Panc1 (cell line): ENCODE data around the gene PTPN18. TPM values are rescaled to one million over a fixed set of nuclear protein-coding genes. Genes with fewer than 3 reads are reported as not detected.

Source experiments
- ATAC-seq: fragments of 200-7000 bp; cut with Tn5 transposase; 2 replicates; pipeline ENCODE4 v1.9.1; 2020; ENCODE audit warnings: mild to moderate bottlenecking, moderate library complexity
- BruUV-seq: library from RNA; stranded (reverse); fragments of 400-500 nt; replicated peaks from 2 replicates; lab custom pipeline; 2021; lab: Mats Ljungman, UMichigan
- CTCF ChIA-PET: fragments of 300-600 bp; sonication (Branson Sonifier 250); formaldehyde crosslinking; loops from one replicate; lab custom pipeline; 2022; ENCODE audit warnings: antibody characterized with exemption; lab: Charles Lee
- POLR2A ChIA-PET: fragments of 300-600 bp; sonication (Branson Sonifier 250); formaldehyde crosslinking; loops from one replicate; lab custom pipeline; 2022; ENCODE audit warnings: antibody characterized with exemption; lab: Charles Lee
- DNase-seq: peaks from one replicate; pipeline ENCODE4 v3.0.0-alpha.2; 2010; ENCODE audit warnings: low read depth, low spot score
- H3K27ac ChIP-seq: 2 replicates; pipeline ENCODE4 v1.5.1; 2011; ENCODE audit warnings: mild to moderate bottlenecking, low read length, inconsistent platforms
- H3K27me3 ChIP-seq: fragments of 200-500 bp; sonication (Bioruptor generic); 2 replicates; pipeline ENCODE4 v1.6.0; 2014; ENCODE audit warnings: low read length, inconsistent platforms; ENCODE audit not compliant: control insufficient read depth, insufficient read depth
- H3K36me3 ChIP-seq: fragments of 200-500 bp; sonication (Bioruptor generic); 2 replicates; pipeline ENCODE4 v1.5.1; 2014; ENCODE audit warnings: inconsistent platforms, mild to moderate bottlenecking, low read length, moderate library complexity; ENCODE audit not compliant: control insufficient read depth, insufficient read depth
- H3K4me1 ChIP-seq: 2 replicates; pipeline ENCODE4 v1.5.1; 2011; ENCODE audit warnings: inconsistent platforms, mild to moderate bottlenecking, low read length, moderate library complexity; ENCODE audit not compliant: control insufficient read depth, insufficient read depth
- H3K4me3 ChIP-seq, 2 experiments: 2 replicates each; pipeline ENCODE4 v1.5.1; 2011 to 2012; ENCODE audit warnings: low read depth in 2 of 2, low read length in 2 of 2, mild to moderate bottlenecking in 2 of 2, inconsistent platforms in 1 of 2, moderate library complexity in 1 of 2
- H3K9me3 ChIP-seq: fragments of 200-500 bp; sonication (Bioruptor generic); 2 replicates; pipeline ENCODE4 v1.5.1; 2014; ENCODE audit warnings: low read depth, mild to moderate bottlenecking, inconsistent platforms, low read length, moderate library complexity; ENCODE audit not compliant: control insufficient read depth, insufficient read depth
- CTCF ChIP-seq: fragments of 450-650 bp; IDR thresholded peaks from 2 replicates; pipeline ENCODE4 v1.5.1; 2017; ENCODE audit warnings: mild to moderate bottlenecking
- POLR2AphosphoS5 ChIP-seq: IDR thresholded peaks from 2 replicates; pipeline ENCODE4 v1.6.1; 2012; ENCODE audit warnings: mild to moderate bottlenecking, low read depth, low read length, moderate library complexity
- SIN3A ChIP-seq: IDR thresholded peaks from 2 replicates; pipeline ENCODE4 v1.6.1; 2012; ENCODE audit warnings: low read depth, mild to moderate bottlenecking, low read length, moderate library complexity, borderline replicate concordance; ENCODE audit not compliant: insufficient read depth
- TCF7L2 ChIP-seq: IDR thresholded peaks from 2 replicates; pipeline ENCODE4 v1.6.1; 2011; ENCODE audit warnings: mild to moderate bottlenecking, low read depth, low read length, inconsistent platforms
- in situ Hi-C: cut with HindIII; loops from 2 replicates; pipeline ENCODE4 v1.10.0; 2016; ENCODE audit warnings: low sequenced_read_pairs, low pct_unique_long_range_greater_than_20kb
- intact Hi-C: fragments of 100-400 bp; cut with micrococcal nuclease; formaldehyde crosslinking; loops from one replicate; pipeline ENCODE4 v1.10.0; 2022; ENCODE audit not compliant: unreplicated experiment
- total RNA-seq: library from RNA; stranded (reverse); gene quantifications from one replicate; pipeline ENCODE4 v1.2.1, GENCODE V29; 2021; ENCODE audit not compliant: unreplicated experiment
- TF ChIP-seq, protein P1 (sequence below), 2 experiments: IDR thresholded peaks; 2 replicates each; pipeline ENCODE4 v1.6.1; 2011 to 2012; ENCODE audit warnings: low read depth in 2 of 2, control low read depth in 1 of 2, low read length in 1 of 2, mild to moderate bottlenecking in 1 of 2, moderate library complexity in 1 of 2; ENCODE audit not compliant: insufficient read depth in 1 of 2

The PTPN18 gene
- total RNA-seq, 1 experiment from 2014 or later, result 35.3 TPM

GRCh38 chr2:130376433-130377293, 20.8 kb downstream of the PTPN18 start:
- BruUV-seq, result no TSS peak
- TF ChIP-seq SIN3A (no peak), TCF7L2 (no peak), POLR2AphosphoS5 (no peak), CTCF (no peak; the same call in 1 of the 2 replicates)
- TF ChIP-seq, protein P1, sequence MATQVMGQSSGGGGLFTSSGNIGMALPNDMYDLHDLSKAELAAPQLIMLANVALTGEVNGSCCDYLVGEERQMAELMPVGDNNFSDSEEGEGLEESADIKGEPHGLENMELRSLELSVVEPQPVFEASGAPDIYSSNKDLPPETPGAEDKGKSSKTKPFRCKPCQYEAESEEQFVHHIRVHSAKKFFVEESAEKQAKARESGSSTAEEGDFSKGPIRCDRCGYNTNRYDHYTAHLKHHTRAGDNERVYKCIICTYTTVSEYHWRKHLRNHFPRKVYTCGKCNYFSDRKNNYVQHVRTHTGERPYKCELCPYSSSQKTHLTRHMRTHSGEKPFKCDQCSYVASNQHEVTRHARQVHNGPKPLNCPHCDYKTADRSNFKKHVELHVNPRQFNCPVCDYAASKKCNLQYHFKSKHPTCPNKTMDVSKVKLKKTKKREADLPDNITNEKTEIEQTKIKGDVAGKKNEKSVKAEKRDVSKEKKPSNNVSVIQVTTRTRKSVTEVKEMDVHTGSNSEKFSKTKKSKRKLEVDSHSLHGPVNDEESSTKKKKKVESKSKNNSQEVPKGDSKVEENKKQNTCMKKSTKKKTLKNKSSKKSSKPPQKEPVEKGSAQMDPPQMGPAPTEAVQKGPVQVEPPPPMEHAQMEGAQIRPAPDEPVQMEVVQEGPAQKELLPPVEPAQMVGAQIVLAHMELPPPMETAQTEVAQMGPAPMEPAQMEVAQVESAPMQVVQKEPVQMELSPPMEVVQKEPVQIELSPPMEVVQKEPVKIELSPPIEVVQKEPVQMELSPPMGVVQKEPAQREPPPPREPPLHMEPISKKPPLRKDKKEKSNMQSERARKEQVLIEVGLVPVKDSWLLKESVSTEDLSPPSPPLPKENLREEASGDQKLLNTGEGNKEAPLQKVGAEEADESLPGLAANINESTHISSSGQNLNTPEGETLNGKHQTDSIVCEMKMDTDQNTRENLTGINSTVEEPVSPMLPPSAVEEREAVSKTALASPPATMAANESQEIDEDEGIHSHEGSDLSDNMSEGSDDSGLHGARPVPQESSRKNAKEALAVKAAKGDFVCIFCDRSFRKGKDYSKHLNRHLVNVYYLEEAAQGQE (IDR thresholded peaks at IDR 0.05; ENCODE audit: insufficient read depth in 1 of 2, low read depth in 2 of 2, low read length in 1 of 2), result no peak
- POLR2A ChIA-PET, result interaction anchor here (0.5 kb wide), 1 partner anchor 51 kb away, joined by 6 read pairs; no protein-coding TSS in a partner anchor
- in situ Hi-C loops, result no loop called here
- Histone ChIP-seq H3K4me1 (peaks cover 2% of the 10 kb centered on the region; the same call in 1 of the 2 replicates), H3K36me3 (no peaks in the 10 kb centered on the region), H3K9me3 (no peaks in the 10 kb centered on the region), H3K27me3 (no peaks in the 10 kb centered on the region), H3K4me3 (no peak overlapping the region), H3K27ac (no peak overlapping the region)
- intact Hi-C loops, result no loop called here
- DNase-seq, result no peak
- CTCF ChIA-PET, result no interaction called here
- ATAC-seq, result no peak

GRCh38 chr2:130377491-130377890, 21.6 kb downstream of the PTPN18 start:
- POLR2A ChIA-PET, result no interaction called here
- no peak for ATAC-seq

More at GRCh38 chr2:130377491-130377890, 21.6 kb downstream of the PTPN18 start:
- Histone ChIP-seq H3K4me1 (peaks cover 2% of the 10 kb centered on the region; the same call in 1 of the 2 replicates), H3K36me3 (no peaks in the 10 kb centered on the region), H3K27me3 (no peaks in the 10 kb centered on the region), H3K27ac (no peak overlapping the region), H3K4me3 (no peak overlapping the region), H3K9me3 (no peaks in the 10 kb centered on the region)
- in situ Hi-C loops, result no loop called here
- no TSS peak for BruUV-seq
- intact Hi-C loops, result no loop called here
- CTCF ChIA-PET, result no interaction called here
- TF ChIP-seq, protein P1 (IDR thresholded peaks at IDR 0.05; ENCODE audit: insufficient read depth in 1 of 2, low read depth in 2 of 2, low read length in 1 of 2), result no peak
- DNase-seq, result no peak
